DOHH2 (cell line): ENCODE measurements around the gene CKMT2.

ENCODE experiments used
- EZH2phosphoT487 ChIP-seq: fragments of 200-600 bp; sonication (generic); IDR thresholded peaks from 2 replicates; pipeline ENCODE4 v1.6.1; 2017; ENCODE audit warnings: borderline replicate concordance, mild to moderate bottlenecking, antibody characterized with exemption, low read length, moderate library complexity, mixed read lengths
- TF ChIP-seq, protein P1 (sequence below): fragments of 200-600 bp; sonication (generic); IDR thresholded peaks from one replicate; pipeline ENCODE4 v1.5.1; 2014; ENCODE audit warnings: antibody characterized with exemption, mild to moderate bottlenecking, low read depth, low read length; ENCODE audit not compliant: poor library complexity, severe bottlenecking

- TF ChIP-seq, protein P1, sequence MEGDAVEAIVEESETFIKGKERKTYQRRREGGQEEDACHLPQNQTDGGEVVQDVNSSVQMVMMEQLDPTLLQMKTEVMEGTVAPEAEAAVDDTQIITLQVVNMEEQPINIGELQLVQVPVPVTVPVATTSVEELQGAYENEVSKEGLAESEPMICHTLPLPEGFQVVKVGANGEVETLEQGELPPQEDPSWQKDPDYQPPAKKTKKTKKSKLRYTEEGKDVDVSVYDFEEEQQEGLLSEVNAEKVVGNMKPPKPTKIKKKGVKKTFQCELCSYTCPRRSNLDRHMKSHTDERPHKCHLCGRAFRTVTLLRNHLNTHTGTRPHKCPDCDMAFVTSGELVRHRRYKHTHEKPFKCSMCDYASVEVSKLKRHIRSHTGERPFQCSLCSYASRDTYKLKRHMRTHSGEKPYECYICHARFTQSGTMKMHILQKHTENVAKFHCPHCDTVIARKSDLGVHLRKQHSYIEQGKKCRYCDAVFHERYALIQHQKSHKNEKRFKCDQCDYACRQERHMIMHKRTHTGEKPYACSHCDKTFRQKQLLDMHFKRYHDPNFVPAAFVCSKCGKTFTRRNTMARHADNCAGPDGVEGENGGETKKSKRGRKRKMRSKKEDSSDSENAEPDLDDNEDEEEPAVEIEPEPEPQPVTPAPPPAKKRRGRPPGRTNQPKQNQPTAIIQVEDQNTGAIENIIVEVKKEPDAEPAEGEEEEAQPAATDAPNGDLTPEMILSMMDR, result no peak
- TF ChIP-seq EZH2phosphoT487, result no peak
These were observed 11.3 kb downstream of the CKMT2 start for GRCh38 chr5:81244451-81244850.
